Neural cell (in vitro differentiated cells): ENCODE measurements around the gene DST. TPM values are rescaled to one million over a fixed set of nuclear protein-coding genes. Genes with fewer than 3 reads are reported as not detected.

ENCODE experiments used
- H2AFZ ChIP-seq: fragments of 200-600, 300-800 bp; sonication (generic), shearing (Covaris generic); 2 replicates; pipeline ENCODE4 v1.6.0; 2014; ENCODE audit warnings: low read depth, mild to moderate bottlenecking, antibody characterized with exemption, low read length, moderate library complexity
- H3F3A ChIP-seq: fragments of 200-600 bp; shearing (Covaris generic); 2 replicates; pipeline ENCODE4 v1.6.1; 2016; ENCODE audit warnings: mild to moderate bottlenecking, moderate library complexity, mixed read lengths, antibody characterized with exemption, low read length; ENCODE audit not compliant: insufficient read depth, poor library complexity, severe bottlenecking
- H3K27ac ChIP-seq: fragments of 200-600, 300-800 bp; sonication (generic), shearing (Covaris generic); 2 replicates; pipeline ENCODE4 v1.5.1; 2014; ENCODE audit warnings: mild to moderate bottlenecking, low read length, moderate library complexity
- H3K27me3 ChIP-seq: fragments of 300-800, 200-600 bp; sonication (generic), shearing (Covaris generic); 2 replicates; pipeline ENCODE4 v1.6.0; 2014; ENCODE audit warnings: mild to moderate bottlenecking, low read depth, low read length, moderate library complexity; ENCODE audit not compliant: insufficient read depth
- H3K36me3 ChIP-seq: fragments of 300-800, 200-600 bp; sonication (generic), shearing (Covaris generic); 2 replicates; pipeline ENCODE4 v1.5.1; 2014; ENCODE audit warnings: mild to moderate bottlenecking, antibody characterized with exemption, low read length, moderate library complexity; ENCODE audit not compliant: insufficient read depth
- H3K4me2 ChIP-seq: fragments of 300-800, 200-600 bp; sonication (generic), shearing (Covaris generic); 2 replicates; pipeline ENCODE4 v1.6.0; 2014; ENCODE audit warnings: mild to moderate bottlenecking, low read length
- H3K4me3 ChIP-seq: fragments of 300-800, 200-600 bp; sonication (generic), shearing (Covaris generic); 2 replicates; pipeline ENCODE4 v1.5.1; 2014; ENCODE audit warnings: mild to moderate bottlenecking, low read length, moderate library complexity
- H3K79me2 ChIP-seq: fragments of 200-600 bp; shearing (Covaris generic); replicated peaks from 2 replicates; pipeline ENCODE4 v1.6.0; 2014; ENCODE audit warnings: mild to moderate bottlenecking, low read length, moderate library complexity; ENCODE audit not compliant: insufficient read depth
- H3K9ac ChIP-seq: fragments of 300-800, 200-600 bp; sonication (generic), shearing (Covaris generic); 2 replicates; pipeline ENCODE4 v1.6.1; 2016; ENCODE audit warnings: mild to moderate bottlenecking, low read length, mixed read lengths
- H3K9me2 ChIP-seq: fragments of 200-600 bp; shearing (Covaris generic); 2 replicates; pipeline ENCODE4 v1.6.1; 2016; ENCODE audit warnings: mild to moderate bottlenecking, low read length, mixed read lengths; ENCODE audit not compliant: insufficient read depth
- H3K9me3 ChIP-seq: fragments of 200-600, 300-800 bp; sonication (generic), shearing (Covaris generic); 2 replicates; pipeline ENCODE4 v1.6.1; 2016; ENCODE audit warnings: mild to moderate bottlenecking, mixed run types, low read length, moderate library complexity, mixed read lengths
- H4K20me1 ChIP-seq: fragments of 200-600 bp; shearing (Covaris generic); 2 replicates; pipeline ENCODE4 v1.6.1; 2016; ENCODE audit warnings: mild to moderate bottlenecking, mixed run types; ENCODE audit not compliant: insufficient read depth
- EP300 ChIP-seq: fragments of 450-650 bp; conservative IDR thresholded peaks from 2 replicates; pipeline ENCODE4 v1.6.1; 2014; ENCODE audit warnings: antibody characterized with exemption, mild to moderate bottlenecking, moderate library complexity; ENCODE audit not compliant: poor library complexity, severe bottlenecking
- EZH2 ChIP-seq: fragments of 200-600, 300-800 bp; shearing (Covaris generic), sonication (generic); IDR thresholded peaks from 2 replicates; pipeline ENCODE4 v1.6.1; 2014; ENCODE audit warnings: antibody characterized with exemption, low read length, borderline replicate concordance, mild to moderate bottlenecking; ENCODE audit not compliant: insufficient read depth, poor library complexity, severe bottlenecking
- MXI1 ChIP-seq: fragments of 450-650 bp; conservative IDR thresholded peaks from 2 replicates; pipeline ENCODE4 v1.6.1; 2014; ENCODE audit warnings: antibody characterized with exemption, mild to moderate bottlenecking; ENCODE audit not compliant: poor library complexity, severe bottlenecking
- POLR2AphosphoS5 ChIP-seq: IDR thresholded peaks from 2 replicates; pipeline ENCODE4 v1.6.1; 2012
- RAD21 ChIP-seq: fragments of 450-650 bp; conservative IDR thresholded peaks from 2 replicates; pipeline ENCODE4 v1.6.1; 2014; ENCODE audit warnings: antibody characterized with exemption, mild to moderate bottlenecking, moderate library complexity
- REST ChIP-seq: IDR thresholded peaks from 2 replicates; pipeline ENCODE4 v1.6.1; 2012; ENCODE audit warnings: borderline replicate concordance
- SMC3 ChIP-seq: fragments of 450-650 bp; conservative IDR thresholded peaks from 2 replicates; pipeline ENCODE4 v1.6.1; 2014; ENCODE audit warnings: antibody characterized with exemption, mild to moderate bottlenecking, moderate library complexity; ENCODE audit not compliant: poor library complexity
- TAF1 ChIP-seq: IDR thresholded peaks from 2 replicates; pipeline ENCODE4 v1.6.1; 2012; ENCODE audit warnings: low read depth
- polyA plus RNA-seq: library from polyadenylated mRNA; depleted of rRNA; stranded (reverse); fragments of >200 nt; gene quantifications from 2 replicates; pipeline ENCODE4 v1.2.3, GENCODE V29; 2014
- TF ChIP-seq, protein P1 (sequence below): fragments of 450-650 bp; IDR thresholded peaks from 2 replicates; pipeline ENCODE4 v1.5.1; 2014; ENCODE audit warnings: antibody characterized with exemption, mild to moderate bottlenecking, moderate library complexity; ENCODE audit not compliant: poor library complexity, severe bottlenecking

DST gene
- polyA plus RNA-seq, 1 donor from 2014 or later: 118 TPM

- Histone ChIP-seq H4K20me1 (no peaks in the 10 kb centered on the region), H3K9ac (no peak overlapping the region), H3K9me2 (no peaks in the 10 kb centered on the region), H3K79me2 (no peaks in the 10 kb centered on the region), H3K9me3 (no peaks in the 10 kb centered on the region), H3K27me3 (no peaks in the 10 kb centered on the region), H3F3A (no peaks in the 10 kb centered on the region), H2AFZ (no peak overlapping the region), H3K4me2 (no peak overlapping the region), H3K27ac (no peak overlapping the region), H3K36me3 (peaks cover 7% of the 10 kb centered on the region), H3K4me3 (no peak overlapping the region)
- TF ChIP-seq EZH2 (no peak), POLR2AphosphoS5 (no peak), REST (no peak), RAD21 (no peak), EP300 (no peak), MXI1 (no peak), TAF1 (no peak), SMC3 (no peak)
- TF ChIP-seq, protein P1, sequence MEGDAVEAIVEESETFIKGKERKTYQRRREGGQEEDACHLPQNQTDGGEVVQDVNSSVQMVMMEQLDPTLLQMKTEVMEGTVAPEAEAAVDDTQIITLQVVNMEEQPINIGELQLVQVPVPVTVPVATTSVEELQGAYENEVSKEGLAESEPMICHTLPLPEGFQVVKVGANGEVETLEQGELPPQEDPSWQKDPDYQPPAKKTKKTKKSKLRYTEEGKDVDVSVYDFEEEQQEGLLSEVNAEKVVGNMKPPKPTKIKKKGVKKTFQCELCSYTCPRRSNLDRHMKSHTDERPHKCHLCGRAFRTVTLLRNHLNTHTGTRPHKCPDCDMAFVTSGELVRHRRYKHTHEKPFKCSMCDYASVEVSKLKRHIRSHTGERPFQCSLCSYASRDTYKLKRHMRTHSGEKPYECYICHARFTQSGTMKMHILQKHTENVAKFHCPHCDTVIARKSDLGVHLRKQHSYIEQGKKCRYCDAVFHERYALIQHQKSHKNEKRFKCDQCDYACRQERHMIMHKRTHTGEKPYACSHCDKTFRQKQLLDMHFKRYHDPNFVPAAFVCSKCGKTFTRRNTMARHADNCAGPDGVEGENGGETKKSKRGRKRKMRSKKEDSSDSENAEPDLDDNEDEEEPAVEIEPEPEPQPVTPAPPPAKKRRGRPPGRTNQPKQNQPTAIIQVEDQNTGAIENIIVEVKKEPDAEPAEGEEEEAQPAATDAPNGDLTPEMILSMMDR: no peak
Observed at GRCh38 chr6:56522495-56523270, 120.0 kb downstream of the DST start.

GRCh38 chr6:56521976-56522375 is 120.7 kb downstream of the DST start:
- Histone ChIP-seq H3K9ac (no peak overlapping the region), H3F3A (no peaks in the 10 kb centered on the region), H3K4me2 (no peak overlapping the region), H3K27ac (no peak overlapping the region), H3K9me2 (no peaks in the 10 kb centered on the region), H3K27me3 (no peaks in the 10 kb centered on the region), H3K4me3 (no peak overlapping the region), H3K36me3 (peaks cover 7% of the 10 kb centered on the region), H4K20me1 (no peaks in the 10 kb centered on the region), H3K79me2 (no peaks in the 10 kb centered on the region), H3K9me3 (no peaks in the 10 kb centered on the region), H2AFZ (no peak overlapping the region)
- TF ChIP-seq REST (no peak), RAD21 (no peak), POLR2AphosphoS5 (no peak), EP300 (no peak), SMC3 (no peak), TAF1 (no peak), MXI1 (no peak), EZH2 (no peak)
- TF ChIP-seq, protein P1: no peak
